ENCODE data around the gene CDC14B.
"Not testable (repeated sequence)": the region's sequence is repeated elsewhere in the genome, so short reads cannot be mapped to it uniquely, and the experiment has no call there.

Gene CDC14B

GRCh38 chr9:96555567-96556386, 63.9 kb downstream of the CDC14B start:
- peak in 2 of 3 donors; percentile 50 to 70 for DNase-seq
- Histone ChIP-seq H3K27ac (ENCODE audit: insufficient read depth in 1 of 2, low read depth in 1 of 2, low read length in 2 of 2, poor library complexity in 1 of 2, severe bottlenecking in 2 of 2) (no peak overlapping the region), H3K4me3 (ENCODE audit: control insufficient read depth in 1 of 7, extremely low read depth in 1 of 7, insufficient read depth in 4 of 7, low read depth in 2 of 7, low read length in 6 of 7) (peak overlapping the region in 1 of 7 experiments; percentile 10), H3K36me3 (ENCODE audit: control insufficient read depth in 4 of 4, insufficient read depth in 4 of 4, low read length in 3 of 4) (no peaks in the 10 kb centered on the region), H3K9me3 (ENCODE audit: control extremely low read depth in 1 of 5, control insufficient read depth in 4 of 5, insufficient read depth in 2 of 5, low read depth in 1 of 5, low read length in 4 of 5) (no peaks in the 10 kb centered on the region), H3K4me1 (ENCODE audit: control extremely low read depth in 1 of 4, control insufficient read depth in 4 of 4, insufficient read depth in 4 of 4, low read length in 3 of 4) (peaks cover 0 to 9% (median 3%) of the 10 kb centered on the region in 4 experiments), H3K27me3 (replicated peaks in 2 of 5; ENCODE audit: control insufficient read depth in 4 of 5, insufficient read depth in 5 of 5, low read length in 4 of 5) (no peaks in the 10 kb centered on the region)
- WGBS (ENCODE audit: insufficient coverage): 17% methylated on average over 7 of the region's 11 CpGs
- POLR2A ChIA-PET: interaction anchor here (1.0 to 1.1 kb wide), 2 partner anchors 11 to 17 kb away, joined by 3 read pairs; no protein-coding TSS in a partner anchor
- CTCF ChIA-PET: interaction anchor here (1.0 to 1.2 kb wide), 2 partner anchors 11 to 111 kb away, joined by 3 to 5 read pairs; no protein-coding TSS in a partner anchor

DNA sequence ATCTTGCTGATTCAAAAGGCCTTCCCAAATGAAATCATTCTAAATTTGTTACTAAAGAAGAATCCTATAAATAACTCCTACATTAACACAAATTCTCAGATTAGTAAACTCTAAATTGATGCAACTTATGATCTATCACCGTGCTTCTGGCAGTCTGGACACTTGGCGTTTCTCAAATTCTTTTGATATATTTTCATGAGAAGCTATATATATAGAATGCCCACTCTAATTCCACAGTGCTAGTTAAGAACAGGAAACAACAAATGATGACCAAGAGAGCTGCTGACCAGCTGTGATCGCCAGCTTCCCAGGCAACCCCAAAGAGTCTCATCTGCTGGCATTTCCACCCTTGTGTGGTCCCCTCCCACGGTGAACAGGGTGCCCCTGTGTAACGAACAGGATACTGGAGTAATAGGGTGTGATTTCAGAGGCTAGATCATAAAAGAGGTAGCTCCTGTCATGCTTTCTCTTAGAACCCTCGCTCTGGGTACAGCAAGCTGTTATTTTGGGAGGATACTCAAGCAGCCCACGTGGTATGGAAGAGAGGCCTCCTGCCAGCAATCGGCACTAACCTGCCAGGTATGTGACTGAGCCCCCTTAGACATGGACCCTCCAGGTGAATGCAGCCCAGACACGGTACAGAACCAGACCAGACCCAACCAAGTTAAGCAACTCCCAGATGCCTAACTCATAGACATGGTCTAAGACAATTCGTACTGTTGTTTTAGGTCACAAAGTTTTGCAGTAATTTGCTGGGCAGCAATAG, 64.7 kb downstream of the CDC14B start:
- CTCF ChIA-PET: interaction anchor here (1.0 to 1.2 kb wide), 2 partner anchors 12 to 112 kb away, joined by 3 to 5 read pairs; no protein-coding TSS in a partner anchor
- H3K4me3 ChIP-seq (ENCODE audit: control insufficient read depth in 1 of 7, extremely low read depth in 1 of 7, insufficient read depth in 4 of 7, low read depth in 2 of 7, low read length in 6 of 7): no peak overlapping the region
- POLR2A ChIA-PET: interaction anchor here (1.0 to 1.1 kb wide), 2 partner anchors 12 to 18 kb away, joined by 3 read pairs; no protein-coding TSS in a partner anchor
- peaks cover 0 to 9% (median 3%) of the 10 kb centered on the region in 4 experiments for H3K4me1 ChIP-seq (ENCODE audit: control extremely low read depth in 1 of 4, control insufficient read depth in 4 of 4, insufficient read depth in 4 of 4, low read length in 3 of 4)
- H3K27ac ChIP-seq (ENCODE audit: insufficient read depth in 1 of 2, low read depth in 1 of 2, low read length in 2 of 2, poor library complexity in 1 of 2, severe bottlenecking in 2 of 2): no peak overlapping the region
- WGBS (ENCODE audit: insufficient coverage): 95% methylated on average over 8 of the region's 10 CpGs
- no peak for DNase-seq
- no peaks in the 10 kb centered on the region for H3K9me3 ChIP-seq (ENCODE audit: control extremely low read depth in 1 of 5, control insufficient read depth in 4 of 5, insufficient read depth in 2 of 5, low read depth in 1 of 5, low read length in 4 of 5)
- no peaks in the 10 kb centered on the region for H3K36me3 ChIP-seq (ENCODE audit: control insufficient read depth in 4 of 4, insufficient read depth in 4 of 4, low read length in 3 of 4)
- H3K27me3 ChIP-seq (replicated peaks in 2 of 5; ENCODE audit: control insufficient read depth in 4 of 5, insufficient read depth in 5 of 5, low read length in 4 of 5): no peaks in the 10 kb centered on the region

DNA sequence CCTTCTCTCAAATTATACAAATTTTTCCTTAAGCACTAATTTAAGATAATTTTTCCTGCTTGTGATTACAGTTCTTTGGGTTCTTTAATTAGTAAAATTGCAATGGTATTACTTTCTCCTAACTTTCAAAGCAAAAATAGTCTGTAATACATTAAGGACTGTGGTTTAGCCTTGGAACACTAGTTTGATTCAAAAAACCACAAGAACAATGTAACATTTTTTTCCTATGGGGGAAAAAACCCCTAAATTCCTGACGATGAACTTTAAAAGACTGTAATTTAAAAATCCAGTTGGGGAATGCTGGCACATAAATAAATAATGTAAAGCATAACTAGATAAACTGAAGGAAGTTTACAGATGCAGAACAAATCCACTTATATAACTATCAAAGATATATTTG, 65.3 kb downstream of the CDC14B start:
- DNase-seq: no peak
- H3K27me3 ChIP-seq (replicated peaks in 2 of 5; ENCODE audit: control insufficient read depth in 4 of 5, insufficient read depth in 5 of 5, low read length in 4 of 5): no peaks in the 10 kb centered on the region
- peaks cover 0 to 9% (median 3%) of the 10 kb centered on the region in 4 experiments for H3K4me1 ChIP-seq (ENCODE audit: control extremely low read depth in 1 of 4, control insufficient read depth in 4 of 4, insufficient read depth in 4 of 4, low read length in 3 of 4)
- no peaks in the 10 kb centered on the region for H3K9me3 ChIP-seq (ENCODE audit: control extremely low read depth in 1 of 5, control insufficient read depth in 4 of 5, insufficient read depth in 2 of 5, low read depth in 1 of 5, low read length in 4 of 5)
- H3K27ac ChIP-seq (ENCODE audit: insufficient read depth in 1 of 2, low read depth in 1 of 2, low read length in 2 of 2, poor library complexity in 1 of 2, severe bottlenecking in 2 of 2): no peak overlapping the region
- no peaks in the 10 kb centered on the region for H3K36me3 ChIP-seq (ENCODE audit: control insufficient read depth in 4 of 4, insufficient read depth in 4 of 4, low read length in 3 of 4)
- POLR2A ChIA-PET: no interaction called here
- no CpG with 5 or more reads among the region's 1 CpG for WGBS (ENCODE audit: insufficient coverage)
- H3K4me3 ChIP-seq (ENCODE audit: control insufficient read depth in 1 of 7, extremely low read depth in 1 of 7, insufficient read depth in 4 of 7, low read depth in 2 of 7, low read length in 6 of 7): no peak overlapping the region
- CTCF ChIA-PET: no interaction called here

DNA sequence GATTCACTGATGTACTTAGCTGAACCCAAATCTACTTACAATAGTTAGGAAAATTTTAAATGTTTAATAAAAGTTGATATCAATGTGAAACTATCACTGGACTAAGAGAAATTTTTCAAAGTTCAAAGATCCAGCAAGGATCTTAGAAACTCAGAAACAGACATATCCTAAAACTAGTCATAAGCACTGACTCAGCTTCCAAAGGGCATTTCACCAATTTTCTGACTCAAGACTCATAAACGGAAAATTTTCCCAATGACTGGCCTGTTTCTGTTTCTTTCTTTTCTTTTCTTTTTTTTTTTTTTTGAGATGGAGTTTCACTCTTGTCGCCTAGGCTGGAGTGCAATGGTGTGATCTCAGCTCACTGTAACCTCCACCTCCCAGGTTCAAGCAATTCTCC, 66.6 kb downstream of the CDC14B start:
- POLR2A ChIA-PET: no interaction called here
- no peaks in the 10 kb centered on the region for H3K27me3 ChIP-seq (replicated peaks in 2 of 5; ENCODE audit: control insufficient read depth in 4 of 5, insufficient read depth in 5 of 5, low read length in 4 of 5)
- H3K9me3 ChIP-seq (ENCODE audit: control extremely low read depth in 1 of 5, control insufficient read depth in 4 of 5, insufficient read depth in 2 of 5, low read depth in 1 of 5, low read length in 4 of 5): no peaks in the 10 kb centered on the region
- 100% methylated on average over 1 of the region's 2 CpGs for WGBS (ENCODE audit: insufficient coverage)
- CTCF ChIA-PET: no interaction called here
- no peaks in the 10 kb centered on the region for H3K36me3 ChIP-seq (ENCODE audit: control insufficient read depth in 4 of 4, insufficient read depth in 4 of 4, low read length in 3 of 4)
- no peak overlapping the region for H3K4me3 ChIP-seq (ENCODE audit: control insufficient read depth in 1 of 7, extremely low read depth in 1 of 7, insufficient read depth in 4 of 7, low read depth in 2 of 7, low read length in 6 of 7)
- peaks cover 0 to 9% (median 3%) of the 10 kb centered on the region in 4 experiments for H3K4me1 ChIP-seq (ENCODE audit: control extremely low read depth in 1 of 4, control insufficient read depth in 4 of 4, insufficient read depth in 4 of 4, low read length in 3 of 4)
- no peak for DNase-seq
- H3K27ac ChIP-seq (ENCODE audit: insufficient read depth in 1 of 2, low read depth in 1 of 2, low read length in 2 of 2, poor library complexity in 1 of 2, severe bottlenecking in 2 of 2): no peak overlapping the region

DNA sequence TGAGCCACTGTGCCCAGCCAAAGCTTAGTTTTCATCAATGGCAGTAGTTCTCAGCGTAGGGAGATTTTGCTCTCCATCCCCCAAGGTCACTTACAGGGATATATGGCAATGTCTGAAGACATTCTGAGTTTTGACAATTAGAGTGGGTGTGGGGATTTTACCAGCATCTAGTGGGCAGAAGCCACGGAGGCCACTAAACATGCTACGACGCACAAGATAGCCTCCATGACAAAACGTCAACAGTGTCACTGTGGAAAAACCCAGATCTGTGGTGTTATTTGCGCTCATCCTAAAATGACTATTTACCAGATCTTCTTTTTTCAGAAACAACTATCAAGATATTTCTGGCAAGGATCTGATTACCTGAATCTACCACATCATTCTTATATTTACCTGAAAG, 68.2 kb downstream of the CDC14B start:
- ChIA-PET POLR2A (no interaction called here), CTCF (no interaction called here)
- no peak for DNase-seq
- Histone ChIP-seq H3K4me1 (ENCODE audit: control extremely low read depth in 1 of 4, control insufficient read depth in 4 of 4, insufficient read depth in 4 of 4, low read length in 3 of 4) (peaks cover 0 to 9% (median 3%) of the 10 kb centered on the region in 4 experiments), H3K36me3 (ENCODE audit: control insufficient read depth in 4 of 4, insufficient read depth in 4 of 4, low read length in 3 of 4) (no peaks in the 10 kb centered on the region), H3K4me3 (ENCODE audit: control insufficient read depth in 1 of 7, extremely low read depth in 1 of 7, insufficient read depth in 4 of 7, low read depth in 2 of 7, low read length in 6 of 7) (no peak overlapping the region), H3K27me3 (replicated peaks in 2 of 5; ENCODE audit: control insufficient read depth in 4 of 5, insufficient read depth in 5 of 5, low read length in 4 of 5) (no peaks in the 10 kb centered on the region), H3K9me3 (ENCODE audit: control extremely low read depth in 1 of 5, control insufficient read depth in 4 of 5, insufficient read depth in 2 of 5, low read depth in 1 of 5, low read length in 4 of 5) (no peaks in the 10 kb centered on the region), H3K27ac (ENCODE audit: insufficient read depth in 1 of 2, low read depth in 1 of 2, low read length in 2 of 2, poor library complexity in 1 of 2, severe bottlenecking in 2 of 2) (no peak overlapping the region)
- WGBS (ENCODE audit: insufficient coverage): 86% methylated on average over 1 of the region's 6 CpGs

DNA sequence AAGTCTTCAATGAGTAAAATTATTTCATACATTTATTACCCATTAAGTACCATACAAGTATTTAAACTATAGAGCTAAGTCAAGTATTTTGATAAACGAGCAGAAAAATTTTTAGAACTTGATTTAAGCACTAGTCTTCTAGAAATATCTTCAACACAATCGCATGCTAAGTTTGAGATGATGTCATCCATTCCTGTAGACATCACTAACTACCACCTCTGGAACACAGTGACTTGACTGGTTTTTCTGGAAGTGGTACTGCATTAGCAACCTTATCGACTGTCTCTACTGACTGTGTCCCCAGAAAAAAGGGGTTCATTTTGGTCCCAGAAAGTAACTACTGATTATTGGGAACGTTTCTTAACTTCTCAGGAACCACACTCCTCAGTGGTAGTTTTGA, 69.0 kb downstream of the CDC14B start:
- ChIA-PET POLR2A (no interaction called here), CTCF (no interaction called here)
- Histone ChIP-seq H3K27me3 (replicated peaks in 2 of 5; ENCODE audit: control insufficient read depth in 4 of 5, insufficient read depth in 5 of 5, low read length in 4 of 5) (no peaks in the 10 kb centered on the region), H3K27ac (ENCODE audit: insufficient read depth in 1 of 2, low read depth in 1 of 2, low read length in 2 of 2, poor library complexity in 1 of 2, severe bottlenecking in 2 of 2) (no peak overlapping the region), H3K4me3 (ENCODE audit: control insufficient read depth in 1 of 7, extremely low read depth in 1 of 7, insufficient read depth in 4 of 7, low read depth in 2 of 7, low read length in 6 of 7) (no peak overlapping the region), H3K4me1 (ENCODE audit: control extremely low read depth in 1 of 4, control insufficient read depth in 4 of 4, insufficient read depth in 4 of 4, low read length in 3 of 4) (peaks cover 0 to 4% (median 3%) of the 10 kb centered on the region in 4 experiments), H3K36me3 (ENCODE audit: control insufficient read depth in 4 of 4, insufficient read depth in 4 of 4, low read length in 3 of 4) (no peaks in the 10 kb centered on the region), H3K9me3 (ENCODE audit: control extremely low read depth in 1 of 5, control insufficient read depth in 4 of 5, insufficient read depth in 2 of 5, low read depth in 1 of 5, low read length in 4 of 5) (no peaks in the 10 kb centered on the region)
- 100% methylated on average over 3 of the region's 4 CpGs for WGBS (ENCODE audit: insufficient coverage)
- no peak for DNase-seq

DNA sequence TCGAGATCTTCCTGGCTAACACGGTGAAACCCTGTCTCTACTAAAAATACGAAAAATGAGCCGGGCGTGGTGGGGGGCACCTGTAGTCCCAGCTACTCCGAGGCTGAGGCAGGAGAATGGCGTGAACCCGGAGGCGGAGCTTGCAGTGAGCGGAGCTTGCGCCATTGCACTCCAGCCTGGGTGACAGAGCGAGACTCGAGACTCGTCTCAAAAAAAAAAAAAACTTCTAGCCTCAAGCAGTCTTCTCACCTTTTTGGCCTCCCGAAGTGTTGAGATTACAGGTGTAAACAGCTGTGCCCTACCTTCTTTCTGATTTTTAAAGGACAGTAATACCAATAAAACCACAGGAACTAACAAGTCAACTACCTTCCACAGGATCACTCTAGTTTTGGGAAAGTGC, 76.5 kb downstream of the CDC14B start:
- H3K4me1 ChIP-seq (ENCODE audit: control extremely low read depth in 1 of 4, control insufficient read depth in 4 of 4, insufficient read depth in 4 of 4, low read length in 3 of 4); H3K27me3 ChIP-seq (replicated peaks in 2 of 5; ENCODE audit: control insufficient read depth in 4 of 5, insufficient read depth in 5 of 5, low read length in 4 of 5); H3K4me3 ChIP-seq (ENCODE audit: control insufficient read depth in 1 of 7, extremely low read depth in 1 of 7, insufficient read depth in 4 of 7, low read depth in 2 of 7, low read length in 6 of 7); CTCF ChIA-PET; H3K27ac ChIP-seq (ENCODE audit: insufficient read depth in 1 of 2, low read depth in 1 of 2, low read length in 2 of 2, poor library complexity in 1 of 2, severe bottlenecking in 2 of 2); H3K9me3 ChIP-seq (ENCODE audit: control extremely low read depth in 1 of 5, control insufficient read depth in 4 of 5, insufficient read depth in 2 of 5, low read depth in 1 of 5, low read length in 4 of 5); H3K36me3 ChIP-seq (ENCODE audit: control insufficient read depth in 4 of 4, insufficient read depth in 4 of 4, low read length in 3 of 4); DNase-seq: not testable (repeated sequence)
- POLR2A ChIA-PET: interaction anchor here (0.6 kb wide), 1 partner anchor 93 kb away, joined by 4 read pairs; the partner anchor contains the start of gene HABP4
- WGBS (ENCODE audit: insufficient coverage): 97% methylated on average over 15 of the region's 15 CpGs

Data from common myeloid progenitor, CD34-positive (primary cell).